ENCODE data around the gene OR2T12.
A peak's percentile ranks its signal among the peaks of the same experiment; 100 is the strongest.
"Not testable (repeated sequence)": the region's sequence is repeated elsewhere in the genome, so short reads cannot be mapped to it uniquely, and the experiment has no call there.

OR2T12 gene, protein sequence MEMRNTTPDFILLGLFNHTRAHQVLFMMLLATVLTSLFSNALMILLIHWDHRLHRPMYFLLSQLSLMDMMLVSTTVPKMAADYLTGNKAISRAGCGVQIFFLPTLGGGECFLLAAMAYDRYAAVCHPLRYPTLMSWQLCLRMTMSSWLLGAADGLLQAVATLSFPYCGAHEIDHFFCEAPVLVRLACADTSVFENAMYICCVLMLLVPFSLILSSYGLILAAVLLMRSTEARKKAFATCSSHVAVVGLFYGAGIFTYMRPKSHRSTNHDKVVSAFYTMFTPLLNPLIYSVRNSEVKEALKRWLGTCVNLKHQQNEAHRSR

DNA sequence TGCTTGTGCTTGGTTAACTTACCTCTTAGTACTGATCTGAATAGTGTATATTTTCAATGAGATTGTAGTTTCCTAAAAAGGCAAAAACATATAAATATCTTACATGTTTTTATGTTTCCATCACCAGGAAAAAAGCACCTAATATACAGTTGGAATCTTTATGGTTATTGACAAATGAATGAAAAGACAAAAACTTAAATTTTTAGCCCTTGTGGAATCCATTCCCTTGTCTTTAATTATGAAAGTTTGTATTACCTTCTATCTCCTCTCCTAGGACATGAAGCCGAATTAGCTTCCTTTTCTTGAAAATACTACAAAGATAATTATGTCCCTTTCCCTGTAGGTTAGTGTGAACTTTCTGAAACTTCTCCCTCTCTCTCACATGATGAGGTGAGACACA is at the start of gene OR2T12:
TSS of gene OR2T12 (minus strand) at position 101 of the 400 bp plus-strand sequence. CDS start 7,846 bp downstream, outside the sequence.
- DNase-seq = no peak

DNA sequence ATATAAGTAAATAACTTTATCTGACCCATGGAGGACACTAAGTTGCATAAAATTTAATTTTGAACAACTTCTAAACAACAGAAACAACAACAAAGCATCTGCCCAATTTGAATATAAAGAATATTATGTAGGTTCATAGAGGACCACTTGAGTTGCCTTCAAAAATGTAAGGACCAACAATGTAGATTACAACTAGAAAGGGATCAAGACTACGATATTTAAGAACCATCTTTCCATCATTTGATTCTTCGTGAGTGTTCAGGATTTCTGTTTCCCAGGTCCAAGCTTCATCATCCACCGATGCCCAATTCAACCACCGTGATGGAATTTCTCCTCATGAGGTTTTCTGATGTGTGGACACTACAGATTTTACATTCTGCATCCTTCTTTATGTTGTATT is 45.3 kb upstream of the OR2T12 start, which contains the start of gene OR14C36:
TSS of gene OR14C36 (plus strand) at position 301 of the 400 bp plus-strand sequence. CDS start at position 301, 0 bp downstream.
- DNase-seq = no peak

DNA sequence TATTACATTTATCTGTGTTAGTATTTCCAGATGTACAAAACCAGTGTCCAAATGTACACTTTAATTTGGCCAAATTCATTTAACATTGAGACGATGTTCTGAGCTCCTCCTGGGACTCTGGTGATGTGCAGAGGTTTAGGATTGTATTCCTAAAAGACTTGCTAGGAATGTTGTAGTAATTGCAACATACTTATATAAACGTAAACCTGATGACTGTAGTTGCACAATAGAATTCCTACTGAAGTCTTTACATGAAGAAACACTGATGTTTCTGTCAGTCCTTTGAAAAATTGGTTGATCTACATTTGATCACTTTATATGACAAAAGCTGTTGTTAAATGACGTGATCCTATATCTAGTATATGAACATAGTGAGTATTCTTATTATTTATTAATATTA is 40.2 kb upstream of the OR2T12 start:
- no peak for DNase-seq

DNA sequence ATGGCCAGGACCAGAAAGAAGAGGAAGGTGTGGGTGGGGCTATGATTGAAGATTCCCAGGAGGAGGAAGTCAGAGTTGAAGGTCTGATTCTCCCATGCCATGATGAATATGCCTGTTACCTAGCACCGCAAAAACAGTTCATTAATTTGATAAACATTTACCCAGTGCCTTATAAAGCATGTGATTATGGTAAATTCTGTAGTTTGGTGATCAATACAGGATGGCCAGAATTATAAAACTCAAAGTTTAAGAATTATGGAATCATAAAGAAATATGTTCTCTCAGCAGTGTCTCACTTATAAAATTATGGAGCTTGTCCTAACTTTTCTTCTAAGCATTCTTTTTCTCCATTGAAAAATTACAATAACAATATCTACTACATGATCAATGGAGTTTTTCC is 21.2 kb upstream of the OR2T12 start, which contains the start of gene OR2M7:
TSS of gene OR2M7 (minus strand) at position 101 of the 400 bp plus-strand sequence. CDS start at position 101, 0 bp downstream.
- DNase-seq = no peak

DNA sequence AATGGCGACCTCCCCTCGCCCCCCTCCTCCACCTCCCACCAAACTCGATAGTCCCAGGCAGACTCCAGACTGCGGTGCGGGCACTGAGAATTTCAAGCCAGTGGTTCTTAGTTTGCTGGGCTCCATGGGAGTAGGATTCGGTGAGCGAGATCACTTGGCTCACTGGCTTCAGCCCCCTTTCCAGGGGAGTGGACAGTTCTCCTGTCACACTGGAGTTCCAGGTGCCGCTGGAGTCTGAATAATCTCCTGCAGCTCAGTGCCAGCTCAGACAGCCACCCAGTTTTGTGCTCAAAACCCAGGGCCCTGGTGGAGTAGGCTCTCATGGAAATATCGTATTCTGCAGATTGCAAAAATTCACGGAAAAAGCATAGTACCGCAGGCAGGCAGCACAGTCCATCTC is 13.6 kb upstream of the OR2T12 start:
- DNase-seq = no peak

DNA sequence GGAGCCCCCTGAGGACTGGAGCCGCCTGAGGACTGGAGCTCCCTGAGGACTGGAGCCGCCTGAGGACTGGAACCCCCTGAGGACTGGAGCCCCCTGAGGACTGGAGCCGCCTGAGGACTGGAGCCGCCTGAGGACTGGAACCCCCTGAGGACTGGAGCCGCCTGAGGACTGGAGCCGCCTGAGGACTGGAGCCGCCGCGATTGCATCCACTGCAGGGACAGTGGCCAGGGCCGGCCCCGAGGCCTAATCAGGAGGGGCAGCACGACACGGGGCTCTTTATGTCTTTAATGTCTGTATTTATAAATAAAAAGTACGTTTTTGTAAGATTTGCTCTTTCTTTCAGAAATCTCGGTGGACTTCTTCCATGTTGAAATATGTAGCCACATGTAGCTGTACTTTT is 3.5 kb upstream of the OR2T12 start:
- not testable (repeated sequence) for DNase-seq

DNA sequence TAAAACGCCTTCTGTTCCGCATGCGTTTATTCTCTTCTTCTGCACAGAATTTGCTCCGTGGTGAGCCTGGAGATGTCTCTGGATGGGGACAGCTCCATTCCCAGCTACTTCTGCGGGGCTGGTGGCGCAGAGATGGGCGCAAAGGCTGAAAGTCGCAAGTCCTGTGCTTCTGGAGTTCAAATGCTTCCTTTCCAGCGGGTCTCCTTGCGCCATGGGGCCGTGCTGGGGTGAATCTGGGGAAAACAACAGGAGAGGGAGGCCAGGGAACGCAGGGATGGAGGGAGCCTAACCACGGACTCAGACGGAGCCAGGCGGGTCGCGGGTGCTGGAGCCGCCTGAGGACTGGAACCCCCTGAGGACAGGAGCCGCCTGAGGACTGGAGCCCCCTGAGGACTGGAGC is 2.9 kb upstream of the OR2T12 start:
- DNase-seq = no peak

DNA sequence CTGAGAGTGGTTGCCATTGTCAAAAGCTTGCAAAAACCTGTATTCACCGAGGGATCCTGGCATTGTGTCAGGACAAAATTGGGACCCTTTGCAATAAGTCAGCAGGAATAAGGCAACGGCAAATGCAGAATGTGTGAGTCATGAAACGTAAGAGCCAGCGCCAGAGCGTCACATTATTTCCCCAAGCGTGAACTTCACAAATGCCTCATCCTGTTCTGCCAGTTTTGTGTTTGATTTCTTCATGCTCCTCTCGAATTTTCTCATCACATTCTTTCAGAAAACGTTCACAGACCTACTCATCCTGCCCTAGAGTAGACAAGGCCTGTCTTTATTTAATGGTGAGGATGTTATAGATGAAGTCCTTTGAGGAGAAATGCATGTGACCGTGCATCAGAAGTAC is 2.4 kb upstream of the OR2T12 start:
- not testable (repeated sequence) for DNase-seq

DNA sequence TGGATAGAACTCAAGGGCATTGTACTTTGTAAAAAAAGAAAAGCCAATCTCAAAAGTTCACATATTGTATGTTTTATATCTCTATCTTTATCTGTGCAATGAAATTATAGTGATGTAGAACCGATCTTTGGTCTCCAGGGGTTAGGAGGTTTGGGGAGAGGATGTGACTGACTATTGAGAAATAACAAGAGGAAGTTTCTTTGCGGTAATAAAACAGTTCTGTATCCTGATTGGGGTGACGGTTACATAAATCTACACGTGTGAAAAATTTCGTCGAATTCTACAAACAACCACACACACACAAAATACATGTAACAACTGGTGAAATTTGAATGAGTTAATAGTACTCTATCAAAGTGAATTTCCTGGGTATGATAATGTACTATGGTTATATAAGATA is 14.8 kb downstream of the OR2T12 start:
- no peak for DNase-seq

DNA sequence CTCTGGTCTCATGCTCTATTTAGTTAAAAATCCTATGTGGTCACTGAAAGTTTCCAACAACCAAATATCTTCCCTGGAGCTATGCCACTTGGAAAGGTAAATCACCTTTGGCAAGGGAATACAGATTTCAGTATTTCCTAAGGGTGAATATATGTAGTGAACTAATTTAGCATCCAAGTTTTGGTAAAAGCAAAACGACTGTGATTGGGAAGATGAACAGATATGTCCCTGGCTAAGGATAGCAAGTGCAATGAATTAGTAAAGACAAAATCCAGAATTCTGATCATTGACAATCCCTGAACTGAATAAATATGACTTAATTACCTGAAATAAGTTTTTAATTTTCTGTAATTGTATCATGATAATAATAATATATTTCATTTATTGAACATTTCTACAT is 25.3 kb downstream of the OR2T12 start, which contains the start of gene OR2T33:
TSS of gene OR2T33 (minus strand) at position 101 of the 400 bp plus-strand sequence. CDS start 4,162 bp downstream, outside the sequence.
- no peak for DNase-seq

DNA sequence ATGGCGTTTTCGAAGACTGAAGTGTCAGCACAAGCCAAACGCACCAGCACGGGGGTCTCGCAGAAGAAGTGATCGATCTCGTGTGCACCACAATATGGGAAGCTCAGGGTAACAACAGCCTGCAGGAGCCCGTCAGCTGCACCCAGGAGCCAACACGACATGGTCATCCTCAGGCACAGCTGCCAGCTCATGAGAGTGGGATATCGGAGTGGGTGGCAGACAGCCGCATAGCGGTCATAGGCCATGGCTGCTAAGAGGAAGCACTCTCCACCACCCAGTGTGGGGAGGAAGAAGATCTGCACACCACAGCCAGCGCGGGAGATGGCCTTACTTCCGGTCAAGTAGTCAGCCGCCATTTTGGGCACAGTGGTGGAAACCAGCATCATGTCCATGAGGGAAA is 30.0 kb downstream of the OR2T12 start:
- not testable (repeated sequence) for DNase-seq

DNA sequence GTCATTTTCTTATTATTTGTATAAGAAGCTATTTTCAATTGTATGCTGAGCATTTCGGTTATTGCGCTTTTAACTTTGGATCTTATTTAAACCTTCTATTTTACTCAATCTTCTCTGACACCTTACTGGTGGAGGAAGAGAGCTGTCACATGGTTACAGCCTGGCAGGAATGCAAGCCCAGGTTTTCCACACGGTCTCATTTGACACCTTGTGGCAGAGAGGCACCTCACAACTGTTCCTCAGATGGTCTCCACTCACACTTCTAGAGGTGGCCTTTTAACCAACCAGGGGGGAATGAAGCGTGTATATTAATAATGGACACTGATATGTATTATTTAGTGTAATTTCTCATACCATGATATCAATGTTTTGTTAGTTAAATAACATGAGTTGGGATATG is 35.0 kb downstream of the OR2T12 start:
- no peak for DNase-seq

DNA sequence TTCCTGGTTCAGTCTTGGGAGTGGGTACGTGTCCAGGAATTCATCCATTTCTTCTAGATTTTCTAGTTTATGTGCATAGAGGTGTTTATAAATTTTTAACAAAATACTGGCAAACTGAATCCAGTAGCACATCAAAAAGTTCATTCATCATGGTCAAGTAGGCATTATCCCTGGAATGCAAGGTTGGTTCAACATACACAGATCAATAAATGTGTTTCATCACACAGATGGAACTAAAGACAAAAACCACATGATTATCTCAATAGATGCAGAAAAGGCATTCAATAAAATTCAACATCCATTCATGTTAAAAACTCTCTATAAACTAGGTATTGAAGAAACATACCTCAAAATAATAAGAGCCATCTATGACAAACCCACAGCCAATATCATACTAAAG is 43.9 kb downstream of the OR2T12 start:
- not testable (repeated sequence) for DNase-seq

DNA sequence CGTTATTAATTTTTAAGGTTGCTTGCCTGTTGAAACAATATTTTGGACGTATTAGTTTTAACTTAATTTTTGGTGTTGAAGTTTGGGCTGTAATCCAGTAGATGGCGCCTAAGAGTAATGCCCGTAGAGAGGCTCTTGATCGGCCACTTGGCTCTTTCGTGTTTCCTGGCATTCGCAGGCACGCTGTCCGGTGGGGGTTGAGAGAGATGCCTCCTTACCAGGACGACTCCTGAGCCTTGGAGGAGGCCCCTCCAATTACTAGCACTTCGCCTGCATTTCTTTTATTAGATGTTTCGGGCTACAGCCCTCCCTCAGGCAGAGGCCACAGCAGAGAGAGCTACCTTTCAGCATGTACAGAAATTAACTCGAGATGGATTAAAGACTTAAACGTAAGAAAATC is 60.0 kb downstream of the OR2T12 start:
- peak; percentile 1 for DNase-seq

Measured in NCI-H226 (cell line).